GM19468 (cell line): Measurements from ENCODE around the gene NUDT9.
"Not testable (repeated sequence)": the region's sequence is repeated elsewhere in the genome, so short reads cannot be mapped to it uniquely, and the experiment has no call there.

ENCODE experiments used
- ATAC-seq: cut with Tn5 transposase; IDR thresholded peaks from one replicate; pipeline ENCODE4 v1.9.1; 2021; ENCODE audit warnings: mild to moderate bottlenecking, moderate library complexity, moderate number of reproducible peaks; ENCODE audit not compliant: unreplicated experiment; ENCODE audit errors: extremely low read depth

The NUDT9 gene

DNA sequence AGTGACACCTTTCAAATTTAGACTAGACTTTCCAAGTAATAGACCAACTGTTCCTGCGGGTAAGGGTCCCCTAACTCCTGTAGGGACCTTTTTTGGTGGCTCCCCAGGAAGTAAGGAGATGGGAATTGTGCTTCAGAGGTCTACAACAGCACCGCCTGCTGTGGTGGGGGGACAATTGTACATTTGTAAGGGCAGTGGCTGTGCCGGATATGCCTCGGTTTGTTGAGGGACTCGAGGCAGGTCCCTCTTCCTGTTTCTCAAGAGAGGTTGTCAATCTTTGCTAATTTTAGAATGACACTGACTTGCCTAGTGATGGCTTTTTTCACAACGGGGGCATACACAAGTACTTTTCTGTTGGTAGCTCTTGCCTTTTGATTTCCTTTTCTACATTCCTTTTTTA lies 15.9 kb upstream of the NUDT9 start:
- no peak for ATAC-seq

DNA sequence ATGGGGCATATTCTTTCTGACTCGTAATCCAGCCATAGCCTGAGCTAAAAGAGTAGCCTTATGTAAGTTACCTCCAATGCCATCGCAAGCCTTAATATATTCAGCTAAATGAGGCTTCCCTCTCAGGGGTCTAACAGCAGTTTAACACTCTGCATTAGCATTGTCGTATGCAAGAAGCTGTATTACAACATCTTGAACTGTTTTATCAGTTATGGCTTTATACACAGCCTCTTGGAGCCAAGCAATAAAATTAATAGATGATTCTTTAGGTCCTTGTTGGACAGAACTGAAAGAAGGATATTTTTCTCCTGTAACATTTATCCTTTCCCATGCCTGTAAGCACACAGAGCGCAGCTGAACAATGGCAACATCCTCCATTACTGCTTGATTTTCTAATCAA lies 15.5 kb upstream of the NUDT9 start:
- not testable (repeated sequence) for ATAC-seq

DNA sequence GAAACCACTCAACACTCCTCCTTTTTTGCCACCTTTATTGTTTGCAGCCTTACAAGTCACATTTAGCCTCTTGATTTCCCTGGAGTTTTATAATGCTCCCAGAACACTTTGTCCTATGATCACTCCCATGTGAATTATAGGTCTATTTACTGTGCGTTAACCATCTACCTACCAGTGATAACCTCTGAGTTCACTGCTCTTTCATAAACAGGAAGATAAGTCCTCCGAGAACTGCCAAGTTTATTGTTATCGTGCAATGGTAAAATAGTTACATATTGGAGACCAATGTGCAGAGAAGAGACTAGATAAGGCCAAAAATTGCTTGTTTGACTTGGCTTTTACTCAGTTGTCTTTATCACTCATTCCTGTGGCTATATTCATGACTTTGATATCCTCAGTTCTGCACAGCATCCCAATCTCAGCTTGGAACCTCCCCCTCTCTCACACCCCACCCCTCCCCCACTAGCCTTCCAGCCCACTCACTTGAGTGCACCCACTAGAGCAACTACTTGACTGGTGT lies 12.9 kb upstream of the NUDT9 start:
- no peak for ATAC-seq

- ATAC-seq: no peak
These were observed 12.2 kb upstream of the NUDT9 start for GRCh38 chr4:87410157-87410556.

DNA sequence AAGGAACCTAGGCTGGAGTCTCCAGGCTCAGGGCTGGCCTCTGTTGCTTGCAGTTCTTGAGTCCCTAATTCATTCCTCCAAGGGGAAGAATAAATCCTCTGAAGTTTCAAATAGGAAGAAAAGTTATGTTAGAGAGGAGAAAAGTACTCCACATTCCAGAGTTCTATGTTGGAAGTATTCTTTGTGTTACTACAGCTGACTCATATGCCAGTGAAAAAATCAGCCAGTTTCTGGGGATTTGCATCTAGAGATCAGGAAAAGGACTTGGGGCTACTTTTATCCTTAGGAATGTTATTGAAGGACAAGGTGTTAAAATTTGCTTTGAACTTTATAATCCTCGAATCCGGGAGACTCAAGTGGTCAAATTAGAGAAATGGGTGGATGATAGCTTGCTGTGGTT lies 11.7 kb upstream of the NUDT9 start:
- ATAC-seq: no peak

DNA sequence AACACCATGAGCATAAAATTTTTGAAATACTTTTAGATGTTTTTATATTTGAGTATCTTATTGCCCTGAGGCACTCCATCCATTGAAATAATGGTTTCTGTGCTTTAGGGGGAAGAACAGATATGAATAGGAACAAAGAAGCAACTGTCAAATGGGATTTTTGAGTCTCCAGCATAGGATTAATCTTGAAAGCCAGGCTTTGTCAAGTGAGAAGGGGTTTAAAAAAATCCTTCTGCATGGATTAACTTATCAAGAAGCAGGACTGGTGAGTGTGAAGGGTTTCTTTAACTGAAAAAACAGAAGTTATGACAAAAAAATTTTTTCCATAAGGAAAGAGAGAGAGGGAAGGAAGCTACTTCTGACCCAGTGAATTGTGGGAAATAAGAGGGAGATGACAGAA lies 7.6 kb upstream of the NUDT9 start:
- no peak for ATAC-seq

DNA sequence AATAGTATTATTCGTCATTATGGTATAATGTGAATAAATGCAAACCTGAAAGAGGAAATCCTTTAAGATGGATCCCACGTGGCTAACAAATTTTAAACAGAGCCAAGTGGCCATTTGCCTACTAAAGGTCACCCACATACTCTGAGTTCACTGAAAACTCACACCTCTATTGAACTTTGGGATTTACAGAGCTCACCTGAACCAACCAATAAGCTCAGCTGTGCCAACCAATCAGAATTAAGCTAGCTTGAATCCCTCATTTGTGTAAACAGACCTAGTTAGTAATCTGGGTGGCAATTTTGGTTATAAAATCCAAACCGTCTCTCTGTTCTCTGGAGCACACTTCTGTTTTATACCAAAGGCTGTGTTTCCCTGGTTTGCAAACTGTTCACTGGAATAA lies 5.4 kb upstream of the NUDT9 start:
- ATAC-seq: no peak

- ATAC-seq: not testable (repeated sequence)
These were observed 4.0 kb upstream of the NUDT9 start for GRCh38 chr4:87418410-87418809.

DNA sequence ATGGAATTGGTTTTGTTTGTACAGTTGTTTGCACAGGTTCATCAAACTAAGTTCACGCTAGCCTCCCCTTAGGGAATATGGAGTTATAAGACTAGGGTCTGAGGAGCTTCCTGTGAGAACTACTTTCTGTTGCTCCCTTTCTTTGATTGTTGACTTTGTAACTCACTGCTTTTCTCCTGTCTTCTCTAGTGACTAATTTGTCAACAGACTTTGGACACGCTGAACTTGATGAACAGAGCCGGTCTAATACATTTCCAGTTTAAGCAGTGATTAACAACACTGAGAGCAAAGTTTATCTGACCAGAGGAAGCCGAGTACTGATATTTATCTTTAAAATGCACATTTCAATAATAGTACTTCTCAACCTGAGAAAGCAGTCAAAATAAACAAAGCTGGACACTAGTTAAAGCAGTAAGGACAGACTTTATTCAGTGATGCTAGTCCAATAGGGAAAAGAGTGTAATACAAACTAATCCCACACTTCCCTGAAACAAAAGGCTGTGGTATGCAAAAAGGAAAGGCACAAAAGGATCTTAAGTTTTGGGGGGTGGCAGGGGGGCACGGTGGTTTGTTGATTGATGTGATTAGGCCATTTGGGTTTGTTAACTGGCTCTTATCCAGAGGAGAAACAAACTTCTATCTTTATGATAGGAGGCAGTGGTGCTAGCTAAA lies 2.7 kb upstream of the NUDT9 start:
- ATAC-seq: no peak

- ATAC-seq: no peak
These were observed 2.0 kb upstream of the NUDT9 start for GRCh38 chr4:87420276-87420830.

GRCh38 chr4:87423317-87424098 lies 1.1 kb downstream of the NUDT9 start:
- ATAC-seq: no peak

GRCh38 chr4:87424099-87424543 lies 1.7 kb downstream of the NUDT9 start:
- ATAC-seq: not testable (repeated sequence)

GRCh38 chr4:87425711-87426110 lies 3.3 kb downstream of the NUDT9 start:
- ATAC-seq: no peak

DNA sequence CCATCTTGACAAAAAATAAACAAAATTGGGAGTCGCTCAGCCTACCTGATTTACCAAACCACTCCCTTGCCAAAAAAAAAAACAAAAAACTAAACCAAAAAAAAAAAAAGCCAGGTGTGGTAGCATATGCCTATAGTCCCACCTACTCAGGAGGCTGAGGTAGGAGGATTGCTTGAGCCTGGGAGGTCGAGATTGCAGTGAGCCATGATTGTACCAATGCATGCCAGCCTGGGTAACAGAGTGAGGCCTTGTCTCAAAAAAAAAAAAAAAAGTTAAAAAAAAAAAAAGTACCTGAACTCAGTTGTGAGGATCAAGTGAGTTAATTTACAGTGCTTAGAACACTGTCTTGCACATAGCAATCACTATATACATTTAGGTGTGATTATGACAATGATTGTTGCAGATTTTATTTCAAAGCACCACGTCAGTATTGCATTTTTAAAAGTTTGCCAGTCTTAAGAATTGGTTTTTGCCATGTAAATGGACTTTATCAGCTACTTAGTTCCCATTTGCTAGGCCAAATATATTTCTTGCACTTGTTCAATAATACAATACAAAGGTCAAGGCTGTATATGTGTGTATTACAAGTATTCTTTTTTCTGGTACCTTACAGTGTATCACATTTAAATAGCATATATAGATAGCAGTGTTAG lies 4.6 kb downstream of the NUDT9 start:
- no peak for ATAC-seq

GRCh38 chr4:87427518-87427868 lies 5.1 kb downstream of the NUDT9 start:
- no peak for ATAC-seq

- no peak for ATAC-seq
These were observed 6.6 kb downstream of the NUDT9 start for GRCh38 chr4:87428979-87429378.

GRCh38 chr4:87430038-87430437 lies 7.7 kb downstream of the NUDT9 start:
- ATAC-seq: no peak

GRCh38 chr4:87433342-87433741 lies 11.0 kb downstream of the NUDT9 start:
- no peak for ATAC-seq

- ATAC-seq: no peak
These were observed 20.5 kb downstream of the NUDT9 start for GRCh38 chr4:87442889-87443288.

- ATAC-seq: no peak
These were observed 22.4 kb downstream of the NUDT9 start for GRCh38 chr4:87444741-87445140.

DNA sequence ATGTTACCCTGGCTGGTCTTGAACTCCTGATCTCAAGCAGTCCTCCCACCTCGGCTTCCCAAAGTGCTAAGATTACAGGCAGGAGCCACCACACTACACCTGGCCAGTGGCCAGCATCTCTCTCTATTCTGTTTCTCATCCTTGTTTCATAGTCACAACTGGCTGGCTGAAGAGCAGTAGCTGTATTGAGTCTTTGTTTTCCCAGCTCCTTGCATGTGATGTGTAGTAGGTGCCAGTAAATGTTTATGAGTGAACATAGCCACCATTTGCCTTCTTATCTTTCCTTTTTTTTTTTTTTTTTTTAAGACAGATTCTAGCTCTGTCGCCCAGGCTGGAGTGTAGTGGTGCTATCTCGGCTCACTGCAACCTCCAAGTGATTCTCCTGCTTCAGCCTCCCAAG lies 23.6 kb downstream of the NUDT9 start:
- ATAC-seq: no peak
